OCI-LY3 (cell line): Measurements from ENCODE around the gene JDP2.

Experiments
- H2AFZ ChIP-seq: fragments of 200-600, 300-600 bp; shearing (Covaris generic); 2 replicates; pipeline ENCODE4 v1.6.0; 2014; ENCODE audit warnings: antibody characterized with exemption, low read depth, low read length
- H3K27ac ChIP-seq: fragments of 200-600, 300-600 bp; sonication (generic); 2 replicates; pipeline ENCODE4 v1.5.1; 2014; ENCODE audit warnings: mild to moderate bottlenecking, low read length, moderate library complexity, mixed read lengths
- H3K27me3 ChIP-seq: fragments of 200-600, 300-600 bp; sonication (generic); 2 replicates; pipeline ENCODE4 v1.6.1; 2014; ENCODE audit warnings: low read depth, low read length, mixed read lengths
- H3K36me3 ChIP-seq: fragments of 200-600, 300-600 bp; sonication (generic); replicated peaks from 2 replicates; pipeline ENCODE3; 2014; ENCODE audit warnings: low read depth, low read length, mixed read lengths
- H3K4me1 ChIP-seq: fragments of 300-600, 200-600 bp; sonication (generic); 2 replicates; pipeline ENCODE4 v1.6.1; 2014; ENCODE audit warnings: low read length, mixed read lengths
- H3K4me2 ChIP-seq: fragments of 200-600, 300-600 bp; sonication (generic); 2 replicates; pipeline ENCODE4 v1.6.1; 2014; ENCODE audit warnings: low read length, mixed read lengths
- H3K4me3 ChIP-seq: fragments of 300-600, 200-600 bp; sonication (generic); 2 replicates; pipeline ENCODE4 v1.5.1; 2014; ENCODE audit warnings: antibody characterized with exemption, mild to moderate bottlenecking, low read length, moderate library complexity
- H3K79me2 ChIP-seq: fragments of 300-600, 200-600 bp; shearing (Covaris generic); 2 replicates; pipeline ENCODE4 v1.6.1; 2014; ENCODE audit warnings: mild to moderate bottlenecking, low read length, mixed read lengths
- H3K9ac ChIP-seq: fragments of 300-600, 200-600 bp; shearing (Covaris generic); 2 replicates; pipeline ENCODE4 v1.6.0; 2014; ENCODE audit warnings: mild to moderate bottlenecking, low read length, moderate library complexity
- H3K9me3 ChIP-seq: fragments of 200-600, 300-600 bp; shearing (Covaris generic); 2 replicates; pipeline ENCODE4 v1.6.1; 2014; ENCODE audit warnings: low read length, mixed read lengths; ENCODE audit not compliant: insufficient read depth
- H4K20me1 ChIP-seq: fragments of 200-600, 300-600 bp; sonication (generic); 2 replicates; pipeline ENCODE4 v1.6.1; 2016; ENCODE audit warnings: low read length, mixed read lengths; ENCODE audit not compliant: insufficient read depth
- EZH2phosphoT487 ChIP-seq: fragments of 200-600 bp; shearing (Covaris generic); IDR thresholded peaks from 2 replicates; pipeline ENCODE4 v1.6.1; 2018; ENCODE audit warnings: antibody characterized with exemption, mixed run types, low read depth
- TF ChIP-seq, protein P1 (sequence below): fragments of 200-600, 300-600 bp; sonication (generic); IDR thresholded peaks from 2 replicates; pipeline ENCODE4 v1.5.1; 2014; ENCODE audit warnings: antibody characterized with exemption, low read length, low read depth

JDP2 gene

GRCh38 chr14:75422169-75422568 lies 5.7 kb upstream of the JDP2 start:
- Histone ChIP-seq H3K36me3 (peaks cover 7% of the 10 kb centered on the region), H3K27me3 (no peaks in the 10 kb centered on the region), H3K4me2 (0 out of 2 replicates have a peak overlapping the region, but pooled peaks have one; percentile 4), H3K9ac (no peak overlapping the region), H3K79me2 (peaks cover 25% of the 10 kb centered on the region), H3K4me1 (peaks cover 49% of the 10 kb centered on the region), H3K9me3 (peaks cover 6% of the 10 kb centered on the region), H2AFZ (no peak overlapping the region), H3K4me3 (no peak overlapping the region), H4K20me1 (no peaks in the 10 kb centered on the region), H3K27ac (no peak overlapping the region)
- no peak for TF ChIP-seq EZH2phosphoT487
- TF ChIP-seq, protein P1, sequence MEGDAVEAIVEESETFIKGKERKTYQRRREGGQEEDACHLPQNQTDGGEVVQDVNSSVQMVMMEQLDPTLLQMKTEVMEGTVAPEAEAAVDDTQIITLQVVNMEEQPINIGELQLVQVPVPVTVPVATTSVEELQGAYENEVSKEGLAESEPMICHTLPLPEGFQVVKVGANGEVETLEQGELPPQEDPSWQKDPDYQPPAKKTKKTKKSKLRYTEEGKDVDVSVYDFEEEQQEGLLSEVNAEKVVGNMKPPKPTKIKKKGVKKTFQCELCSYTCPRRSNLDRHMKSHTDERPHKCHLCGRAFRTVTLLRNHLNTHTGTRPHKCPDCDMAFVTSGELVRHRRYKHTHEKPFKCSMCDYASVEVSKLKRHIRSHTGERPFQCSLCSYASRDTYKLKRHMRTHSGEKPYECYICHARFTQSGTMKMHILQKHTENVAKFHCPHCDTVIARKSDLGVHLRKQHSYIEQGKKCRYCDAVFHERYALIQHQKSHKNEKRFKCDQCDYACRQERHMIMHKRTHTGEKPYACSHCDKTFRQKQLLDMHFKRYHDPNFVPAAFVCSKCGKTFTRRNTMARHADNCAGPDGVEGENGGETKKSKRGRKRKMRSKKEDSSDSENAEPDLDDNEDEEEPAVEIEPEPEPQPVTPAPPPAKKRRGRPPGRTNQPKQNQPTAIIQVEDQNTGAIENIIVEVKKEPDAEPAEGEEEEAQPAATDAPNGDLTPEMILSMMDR = no peak

GRCh38 chr14:75424496-75424895 lies 3.3 kb upstream of the JDP2 start:
- Histone ChIP-seq H3K4me1 (peaks cover 49% of the 10 kb centered on the region), H3K36me3 (peaks cover 20% of the 10 kb centered on the region), H3K9ac (no peak overlapping the region), H3K4me2 (no peak overlapping the region), H3K9me3 (peaks cover 6% of the 10 kb centered on the region), H4K20me1 (peaks cover 12% of the 10 kb centered on the region), H2AFZ (no peak overlapping the region), H3K27me3 (no peaks in the 10 kb centered on the region), H3K4me3 (no peak overlapping the region), H3K79me2 (peaks cover 48% of the 10 kb centered on the region), H3K27ac (no peak overlapping the region)
- no peak for TF ChIP-seq EZH2phosphoT487
- TF ChIP-seq, protein P1 = no peak

DNA sequence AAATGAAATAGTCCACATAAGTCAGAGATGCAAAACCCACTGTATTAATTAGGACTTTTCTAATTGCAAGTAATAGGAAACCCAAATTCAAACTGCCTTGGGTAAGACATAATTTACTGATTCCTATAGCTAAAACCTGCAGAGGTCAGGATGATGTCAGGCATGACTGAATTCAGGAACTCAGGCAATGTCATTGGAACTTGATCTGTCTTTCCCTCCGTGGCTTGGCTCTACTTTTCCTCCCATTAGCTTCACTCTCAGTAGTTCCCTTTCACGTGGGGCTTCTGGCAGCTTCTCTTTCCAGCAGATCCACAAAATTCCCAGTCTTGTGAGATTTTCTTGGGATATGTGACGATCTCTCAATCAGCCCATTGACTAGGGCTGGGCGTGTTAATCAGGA lies 2.4 kb upstream of the JDP2 start:
- Histone ChIP-seq H3K4me1 (peaks cover 49% of the 10 kb centered on the region), H3K9ac (peak overlapping the region; percentile 99), H4K20me1 (peaks cover 22% of the 10 kb centered on the region), H3K79me2 (peaks cover 57% of the 10 kb centered on the region), H3K36me3 (peaks cover 29% of the 10 kb centered on the region), H3K27me3 (no peaks in the 10 kb centered on the region), H3K9me3 (peaks cover 6% of the 10 kb centered on the region), H3K4me3 (peak overlapping the region; percentile 92), H3K4me2 (peak overlapping the region; percentile 84), H2AFZ (0 out of 2 replicates have a peak overlapping the region, but pooled peaks have one; percentile 49), H3K27ac (peak overlapping the region; percentile 96)
- no peak for TF ChIP-seq EZH2phosphoT487
- TF ChIP-seq, protein P1 = no peak

- H3K4me2 ChIP-seq = peak overlapping the region; percentile 84
- H3K4me3 ChIP-seq = peak overlapping the region; percentile 92
- TF ChIP-seq, protein P1 = no peak
- no peak for TF ChIP-seq EZH2phosphoT487
- H3K27ac ChIP-seq = peak overlapping the region; percentile 96
- H3K36me3 ChIP-seq = peaks cover 40% of the 10 kb centered on the region
- H3K9ac ChIP-seq = peak overlapping the region; percentile 99
- H2AFZ ChIP-seq = no peak overlapping the region
- H3K79me2 ChIP-seq = peaks cover 68% of the 10 kb centered on the region
- peaks cover 59% of the 10 kb centered on the region for H3K4me1 ChIP-seq
- H3K27me3 ChIP-seq = no peaks in the 10 kb centered on the region
- peaks cover 33% of the 10 kb centered on the region for H4K20me1 ChIP-seq
- peaks cover 6% of the 10 kb centered on the region for H3K9me3 ChIP-seq
These were observed 1.3 kb upstream of the JDP2 start for GRCh38 chr14:75426332-75427125.
